GM18511 (cell line): ENCODE results near the gene SMARCA4.
"Not testable (repeated sequence)": the region's sequence is repeated elsewhere in the genome, so short reads cannot be mapped to it uniquely, and the experiment has no call there.

ENCODE experiments used
- ATAC-seq: cut with Tn5 transposase; IDR thresholded peaks from one replicate; pipeline ENCODE4 v1.9.1; 2021; ENCODE audit warnings: mild to moderate bottlenecking, moderate library complexity; ENCODE audit not compliant: unreplicated experiment

SMARCA4 gene

GRCh38 chr19:10928563-10929401 lies 32.0 kb upstream of the SMARCA4 start, which contains the start of the genes TIMM29 and YIPF2:
Gene TIMM29, plus strand, starts transcription at chr19:10928811. Its CDS starts 12 bp downstream, at chr19:10928823.
Gene YIPF2, minus strand, starts transcription at chr19:10928639. Its CDS starts 229 bp downstream, at chr19:10928410.
- peak; percentile 85 for ATAC-seq

GRCh38 chr19:10929402-10929794 lies 31.4 kb upstream of the SMARCA4 start:
- no peak for ATAC-seq

- ATAC-seq = no peak
Measured at GRCh38 chr19:10935371-10936059, 25.3 kb upstream of the SMARCA4 start.

GRCh38 chr19:10936661-10937084 lies 24.2 kb upstream of the SMARCA4 start:
- no peak for ATAC-seq

- ATAC-seq = not testable (repeated sequence)
Measured at GRCh38 chr19:10941649-10942048, 19.2 kb upstream of the SMARCA4 start.

- not testable (repeated sequence) for ATAC-seq
Measured at GRCh38 chr19:10943412-10943811, 17.4 kb upstream of the SMARCA4 start.

GRCh38 chr19:10945264-10945663 lies 15.6 kb upstream of the SMARCA4 start:
- no peak for ATAC-seq

- ATAC-seq = no peak
Measured at GRCh38 chr19:10946958-10947657, 13.7 kb upstream of the SMARCA4 start.

- ATAC-seq = no peak
Measured at GRCh38 chr19:10952809-10953208, 8.0 kb upstream of the SMARCA4 start.

GRCh38 chr19:10959277-10959968 lies 1.4 kb upstream of the SMARCA4 start:
- ATAC-seq = not testable (repeated sequence)

- peak; percentile 35 for ATAC-seq
Measured at GRCh38 chr19:10961073-10961860, 437 bp downstream of the SMARCA4 start.

- no peak for ATAC-seq
Measured at GRCh38 chr19:10962863-10963262, 2.0 kb downstream of the SMARCA4 start.

GRCh38 chr19:10963865-10964264 lies 3.0 kb downstream of the SMARCA4 start:
- no peak for ATAC-seq

GRCh38 chr19:10964903-10965302 lies 4.1 kb downstream of the SMARCA4 start:
- no peak for ATAC-seq

- no peak for ATAC-seq
Measured at GRCh38 chr19:10965398-10965797, 4.6 kb downstream of the SMARCA4 start.

GRCh38 chr19:10966809-10967208 lies 6.0 kb downstream of the SMARCA4 start:
- no peak for ATAC-seq

GRCh38 chr19:10968527-10969135 lies 7.8 kb downstream of the SMARCA4 start:
- ATAC-seq = no peak

- ATAC-seq = no peak
Measured at GRCh38 chr19:10971107-10971726, 10.4 kb downstream of the SMARCA4 start.
